GM12878 (cell line): Measurements from ENCODE around the gene NOS1. TPM values are rescaled to one million over a fixed set of nuclear protein-coding genes. Genes with fewer than 3 reads are reported as not detected.

Source experiments
- ATAC-seq: fragments of 200-7000 bp; cut with Tn5 transposase; 3 replicates; pipeline ENCODE4 v1.9.1; 2020; ENCODE audit warnings: mild to moderate bottlenecking, moderate library complexity
- BruUV-seq: library from RNA; stranded (reverse); fragments of 400-500 nt; replicated peaks from 2 replicates; lab custom pipeline; 2021; lab: Mats Ljungman, UMichigan
- CTCF ChIA-PET: fragments of 300-600 bp; sonication (Branson Sonifier 250); formaldehyde crosslinking; extraction: SDS; loops from one replicate; lab custom pipeline; 2021; ENCODE audit warnings: inconsistent platforms; lab: Yijun Ruan, JAX
- POLR2A ChIA-PET: fragments of 350-600 bp; formaldehyde crosslinking; extraction: SDS; loops from one replicate; lab custom pipeline; 2021; ENCODE audit warnings: inconsistent platforms; lab: Charles Lee
- RAD21 ChIA-PET: fragments of 300-600 bp; sonication (Branson Sonifier 250); formaldehyde crosslinking; loops from one replicate; lab custom pipeline; 2023; ENCODE audit warnings: antibody characterized with exemption; ENCODE audit not compliant: unreplicated experiment; lab: Charles Lee
- SMC1A ChIA-PET: fragments of 300-600 bp; sonication (Branson Sonifier 250); formaldehyde crosslinking; loops from one replicate; lab custom pipeline; 2023; ENCODE audit not compliant: unreplicated experiment, uncharacterized antibody; lab: Charles Lee
- DNase-seq: peaks from one replicate; pipeline ENCODE4 v3.0.0-alpha.2; 2011; ENCODE audit warnings: low read depth, low spot score
- FAIRE-seq: peaks from 3 replicates; lab custom pipeline; 2011; peaks lifted over from hg19 to GRCh38; lab: Jason Lieb, UNC
- H2AFZ ChIP-seq: 2 replicates; pipeline ENCODE4 v1.6.0; 2011; ENCODE audit warnings: low read depth, low read length, control low read depth; ENCODE audit not compliant: control insufficient read depth
- H3K27ac ChIP-seq: 2 replicates; pipeline ENCODE4 v1.5.1; 2011; ENCODE audit warnings: control low read depth; ENCODE audit not compliant: control insufficient read depth, insufficient read depth
- H3K27me3 ChIP-seq, 2 experiments: replicated peaks in 1 of 2; 2 replicates each; pipeline versions ENCODE4 v1.6.0 to v1.6.1; 2011; ENCODE audit warnings: low read length in 1 of 2; ENCODE audit not compliant: control insufficient read depth in 2 of 2, insufficient read depth in 2 of 2
- H3K36me3 ChIP-seq, 2 experiments: 2 replicates each; pipeline ENCODE4 v1.5.1; 2011; ENCODE audit warnings: low read length in 1 of 2; ENCODE audit not compliant: control insufficient read depth in 2 of 2, insufficient read depth in 2 of 2
- H3K4me1 ChIP-seq: 2 replicates; pipeline ENCODE4 v1.6.1; 2011; ENCODE audit warnings: mild to moderate bottlenecking, low read length, moderate library complexity, mixed read lengths; ENCODE audit not compliant: control insufficient read depth, insufficient read depth
- H3K4me2 ChIP-seq: 2 replicates; pipeline ENCODE4 v1.6.0; 2011; ENCODE audit warnings: control low read depth; ENCODE audit not compliant: control insufficient read depth, insufficient read depth
- H3K4me3 ChIP-seq: fragments of 200-600 bp; sonication (generic); 2 replicates; pipeline ENCODE4 v1.5.1; 2016
- H3K79me2 ChIP-seq: 2 replicates; pipeline ENCODE4 v1.6.0; 2011; ENCODE audit warnings: low read length; ENCODE audit not compliant: control insufficient read depth, insufficient read depth
- H3K9ac ChIP-seq: 2 replicates; pipeline ENCODE4 v1.8.0; 2011; ENCODE audit warnings: low read length, control low read depth, mixed read lengths; ENCODE audit not compliant: control insufficient read depth, insufficient read depth
- H3K9me3 ChIP-seq: replicated peaks from 3 replicates; pipeline ENCODE4 v1.5.1; 2011; ENCODE audit warnings: mild to moderate bottlenecking, low read length; ENCODE audit not compliant: control insufficient read depth, insufficient read depth
- H4K20me1 ChIP-seq: 2 replicates; pipeline ENCODE4 v1.6.0; 2011; ENCODE audit not compliant: control insufficient read depth, insufficient read depth
- CBX3 ChIP-seq: fragments of 200-600 bp; sonication (generic); IDR thresholded peaks from 2 replicates; pipeline ENCODE4 v1.6.1; 2016; ENCODE audit warnings: low read depth, borderline replicate concordance
- CHD2 ChIP-seq: IDR thresholded peaks from 2 replicates; pipeline ENCODE4 v1.6.1; 2011; ENCODE audit warnings: low read depth, low read length, improper control_type of control experiment, borderline replicate concordance
- GATAD2B ChIP-seq: fragments of 450-650 bp; conservative IDR thresholded peaks from 2 replicates; pipeline ENCODE4 v1.6.1; 2017; ENCODE audit warnings: low read depth, mild to moderate bottlenecking, moderate library complexity
- SIN3A ChIP-seq: IDR thresholded peaks from 2 replicates; pipeline ENCODE4 v1.6.1; 2012; ENCODE audit warnings: low read depth, low read length, improper control_type of control experiment
- SMAD5 ChIP-seq: IDR thresholded peaks from 2 replicates; pipeline ENCODE4 v1.6.1; 2016; ENCODE audit warnings: antibody characterized with exemption, low read depth
- SREBF2 ChIP-seq: IDR thresholded peaks from 2 replicates; pipeline ENCODE4 v1.6.1; 2012; ENCODE audit warnings: mild to moderate bottlenecking, low read length
- TAF1 ChIP-seq: IDR thresholded peaks from 2 replicates; pipeline ENCODE4 v1.6.1; 2011; ENCODE audit warnings: mild to moderate bottlenecking, low read depth, low read length, borderline replicate concordance
- YBX1 ChIP-seq: fragments of 450-650 bp; IDR thresholded peaks from 2 replicates; pipeline ENCODE4 v1.6.1; 2016; ENCODE audit warnings: antibody characterized with exemption
- WGBS: methylation state at CpG from one replicate; pipeline ENCODE4 v1.1.6; 2016; ENCODE audit warnings: low lambda C conversion rate; ENCODE audit not compliant: insufficient replicate concordance, insufficient coverage; ENCODE audit errors: missing lambda C conversion rate; 5-methylcytosine and 5-hydroxymethylcytosine counted together
- in situ Hi-C: fragments of 300-500 bp; cut with MboI; formaldehyde crosslinking; loops from 9 replicates; pipeline ENCODE4 v1.14.3; 2018; ENCODE audit warnings: mixed read lengths
- intact Hi-C: fragments of 100-400 bp; cut with micrococcal nuclease; formaldehyde crosslinking; loops from one replicate; pipeline ENCODE4 v1.14.2; 2022; ENCODE audit not compliant: unreplicated experiment
- polyA plus RNA-seq, 11 experiments: library from polyadenylated mRNA; depleted of rRNA in 4 of 11; unstranded in 6 of 11; stranded (reverse) in 5 of 11; fragments of >200 nt; fragmentation: Nextera tagmentation in 4 of 11; fragmentation: Illumina TruSeq in 1 of 11; extraction: Ambion mirVana in 4 of 11; extraction: Trizol in 1 of 11; gene quantifications; 1 replicate in 1 of 11; 2 replicates in 10 of 11; pipeline versions ENCODE4 v1.2.1 to v1.2.3, GENCODE V29; 2011 to 2016; ENCODE audit warnings: inconsistent platforms in 2 of 11, missing spikeins in 2 of 11, low read depth in 1 of 11
- total RNA-seq, 4 experiments: library from RNA; depleted of rRNA in 3 of 4; stranded (reverse); fragments of >200 nt in 3 of 4; fragmentation: Illumina TruSeq in 1 of 4; extraction: Trizol in 1 of 4; gene quantifications; 2 replicates each; pipeline versions ENCODE4 v1.2.1 to v1.2.3, GENCODE V29; 2013 to 2021
- TF ChIP-seq, protein P1 (sequence below): fragments of 450-650 bp; IDR thresholded peaks from 2 replicates; pipeline ENCODE4 v1.6.1; 2016; ENCODE audit warnings: mild to moderate bottlenecking
- TF ChIP-seq, protein P2 (sequence below): fragments of 150-350 bp; IDR thresholded peaks from 2 replicates; pipeline ENCODE4 v1.6.1; 2016; ENCODE audit warnings: low read depth, low read length
- TF ChIP-seq, protein P3 (sequence below): IDR thresholded peaks from 2 replicates; pipeline ENCODE4 v1.6.1; 2011; ENCODE audit warnings: borderline replicate concordance, low read depth, mild to moderate bottlenecking, moderate library complexity, mixed read lengths, low read length; ENCODE audit not compliant: insufficient read depth; ENCODE audit errors: extremely low read length
- TF ChIP-seq, protein P4 (sequence below): IDR thresholded peaks from 2 replicates; pipeline ENCODE4 v1.6.1; 2012; ENCODE audit warnings: low read length, inconsistent platforms

Gene NOS1
- total and polyA plus RNA-seq, 10 of the 15 experiments (the other 5 are each of a cell fraction or from before 2014, with no cell fraction given): under 0.01 to 0.04 (median 0.01) TPM; not detected in 7

DNA sequence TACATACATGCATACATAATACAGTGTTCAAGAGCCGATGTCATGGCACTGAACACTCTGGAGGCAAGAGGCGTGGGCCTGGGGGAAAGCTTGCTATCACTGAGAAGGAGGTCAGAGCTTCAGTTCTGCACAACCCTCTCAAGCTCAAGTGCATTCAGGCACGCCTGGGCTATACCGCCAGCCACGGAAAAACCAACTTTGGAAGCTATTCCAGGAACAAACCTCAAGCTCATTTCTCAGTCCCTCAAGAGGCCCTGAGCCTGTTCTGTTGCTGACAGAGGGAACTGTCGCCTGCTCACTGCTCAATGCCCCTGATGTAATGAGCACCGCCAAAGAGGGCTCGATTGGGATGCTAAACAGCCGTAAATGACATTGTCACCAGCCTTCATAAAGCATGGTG is 9.2 kb downstream of the NOS1 start:
- Histone ChIP-seq H2AFZ (no peak overlapping the region), H3K4me3 (no peak overlapping the region), H3K36me3 (no peaks in the 10 kb centered on the region), H3K79me2 (no peaks in the 10 kb centered on the region), H3K9ac (no peak overlapping the region), H3K27ac (no peak overlapping the region), H4K20me1 (no peaks in the 10 kb centered on the region), H3K9me3 (no peaks in the 10 kb centered on the region), H3K27me3 (no peaks in the 10 kb centered on the region), H3K4me2 (no peak overlapping the region), H3K4me1 (no peaks in the 10 kb centered on the region)
- intact Hi-C loops (no loop called here), in situ Hi-C loops (no loop called here)
- DNase-seq: no peak
- CTCF ChIA-PET: interaction anchor here (1.0 kb wide), 1 partner anchor 485 kb away, joined by 3 read pairs; no protein-coding TSS in a partner anchor
- no TSS peak for BruUV-seq
- FAIRE-seq: no peak
- WGBS: 46% methylated on average over 9 of the region's 9 CpGs
- POLR2A ChIA-PET: no interaction called here
- no peak for ATAC-seq
- SMC1A ChIA-PET: interaction anchor here (0.6 kb wide), 1 partner anchor 1375 kb away, joined by 3 read pairs; no protein-coding TSS in a partner anchor
- no peak for TF ChIP-seq GATAD2B
- TF ChIP-seq SREBF2: no peak
- TF ChIP-seq, protein P1, sequence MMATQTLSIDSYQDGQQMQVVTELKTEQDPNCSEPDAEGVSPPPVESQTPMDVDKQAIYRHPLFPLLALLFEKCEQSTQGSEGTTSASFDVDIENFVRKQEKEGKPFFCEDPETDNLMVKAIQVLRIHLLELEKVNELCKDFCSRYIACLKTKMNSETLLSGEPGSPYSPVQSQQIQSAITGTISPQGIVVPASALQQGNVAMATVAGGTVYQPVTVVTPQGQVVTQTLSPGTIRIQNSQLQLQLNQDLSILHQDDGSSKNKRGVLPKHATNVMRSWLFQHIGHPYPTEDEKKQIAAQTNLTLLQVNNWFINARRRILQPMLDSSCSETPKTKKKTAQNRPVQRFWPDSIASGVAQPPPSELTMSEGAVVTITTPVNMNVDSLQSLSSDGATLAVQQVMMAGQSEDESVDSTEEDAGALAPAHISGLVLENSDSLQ: no peak
- TF ChIP-seq CHD2: no peak
- TF ChIP-seq SIN3A: no peak
- no peak for TF ChIP-seq TAF1
- no peak for TF ChIP-seq YBX1
- TF ChIP-seq, protein P2, sequence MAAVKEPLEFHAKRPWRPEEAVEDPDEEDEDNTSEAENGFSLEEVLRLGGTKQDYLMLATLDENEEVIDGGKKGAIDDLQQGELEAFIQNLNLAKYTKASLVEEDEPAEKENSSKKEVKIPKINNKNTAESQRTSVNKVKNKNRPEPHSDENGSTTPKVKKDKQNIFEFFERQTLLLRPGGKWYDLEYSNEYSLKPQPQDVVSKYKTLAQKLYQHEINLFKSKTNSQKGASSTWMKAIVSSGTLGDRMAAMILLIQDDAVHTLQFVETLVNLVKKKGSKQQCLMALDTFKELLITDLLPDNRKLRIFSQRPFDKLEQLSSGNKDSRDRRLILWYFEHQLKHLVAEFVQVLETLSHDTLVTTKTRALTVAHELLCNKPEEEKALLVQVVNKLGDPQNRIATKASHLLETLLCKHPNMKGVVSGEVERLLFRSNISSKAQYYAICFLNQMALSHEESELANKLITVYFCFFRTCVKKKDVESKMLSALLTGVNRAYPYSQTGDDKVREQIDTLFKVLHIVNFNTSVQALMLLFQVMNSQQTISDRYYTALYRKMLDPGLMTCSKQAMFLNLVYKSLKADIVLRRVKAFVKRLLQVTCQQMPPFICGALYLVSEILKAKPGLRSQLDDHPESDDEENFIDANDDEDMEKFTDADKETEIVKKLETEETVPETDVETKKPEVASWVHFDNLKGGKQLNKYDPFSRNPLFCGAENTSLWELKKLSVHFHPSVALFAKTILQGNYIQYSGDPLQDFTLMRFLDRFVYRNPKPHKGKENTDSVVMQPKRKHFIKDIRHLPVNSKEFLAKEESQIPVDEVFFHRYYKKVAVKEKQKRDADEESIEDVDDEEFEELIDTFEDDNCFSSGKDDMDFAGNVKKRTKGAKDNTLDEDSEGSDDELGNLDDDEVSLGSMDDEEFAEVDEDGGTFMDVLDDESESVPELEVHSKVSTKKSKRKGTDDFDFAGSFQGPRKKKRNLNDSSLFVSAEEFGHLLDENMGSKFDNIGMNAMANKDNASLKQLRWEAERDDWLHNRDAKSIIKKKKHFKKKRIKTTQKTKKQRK: no peak
- TF ChIP-seq, protein P3, sequence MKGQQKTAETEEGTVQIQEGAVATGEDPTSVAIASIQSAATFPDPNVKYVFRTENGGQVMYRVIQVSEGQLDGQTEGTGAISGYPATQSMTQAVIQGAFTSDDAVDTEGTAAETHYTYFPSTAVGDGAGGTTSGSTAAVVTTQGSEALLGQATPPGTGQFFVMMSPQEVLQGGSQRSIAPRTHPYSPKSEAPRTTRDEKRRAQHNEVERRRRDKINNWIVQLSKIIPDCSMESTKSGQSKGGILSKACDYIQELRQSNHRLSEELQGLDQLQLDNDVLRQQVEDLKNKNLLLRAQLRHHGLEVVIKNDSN: no peak
- TF ChIP-seq SMAD5: no peak
- TF ChIP-seq, protein P4, sequence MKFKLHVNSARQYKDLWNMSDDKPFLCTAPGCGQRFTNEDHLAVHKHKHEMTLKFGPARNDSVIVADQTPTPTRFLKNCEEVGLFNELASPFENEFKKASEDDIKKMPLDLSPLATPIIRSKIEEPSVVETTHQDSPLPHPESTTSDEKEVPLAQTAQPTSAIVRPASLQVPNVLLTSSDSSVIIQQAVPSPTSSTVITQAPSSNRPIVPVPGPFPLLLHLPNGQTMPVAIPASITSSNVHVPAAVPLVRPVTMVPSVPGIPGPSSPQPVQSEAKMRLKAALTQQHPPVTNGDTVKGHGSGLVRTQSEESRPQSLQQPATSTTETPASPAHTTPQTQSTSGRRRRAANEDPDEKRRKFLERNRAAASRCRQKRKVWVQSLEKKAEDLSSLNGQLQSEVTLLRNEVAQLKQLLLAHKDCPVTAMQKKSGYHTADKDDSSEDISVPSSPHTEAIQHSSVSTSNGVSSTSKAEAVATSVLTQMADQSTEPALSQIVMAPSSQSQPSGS: no peak
- no peak for TF ChIP-seq CBX3
- RAD21 ChIA-PET: no interaction called here
